Hepatocyte (in vitro differentiated cells): Measurements from ENCODE around the gene PPP2R2B. TPM values are rescaled to one million over a fixed set of nuclear protein-coding genes. Genes with fewer than 3 reads are reported as not detected.

ENCODE experiments used
- DNase-seq: peaks from one replicate; pipeline ENCODE4 v3.0.0-alpha.2; 2016; ENCODE audit warnings: low spot score
- H2AFZ ChIP-seq: fragments of 200-600 bp; sonication (generic); 2 replicates; pipeline ENCODE4 v1.6.0; 2016; ENCODE audit warnings: antibody characterized with exemption, mild to moderate bottlenecking
- H3K27ac ChIP-seq: fragments of 200-600 bp; sonication (generic); 2 replicates; pipeline ENCODE4 v1.5.1; 2016; ENCODE audit warnings: mild to moderate bottlenecking
- H3K27me3 ChIP-seq: fragments of 200-600 bp; sonication (generic); 2 replicates; pipeline ENCODE4 v1.6.1; 2016
- H3K36me3 ChIP-seq: fragments of 200-600 bp; sonication (generic); replicated peaks from 2 replicates; pipeline ENCODE4 v1.5.1; 2016; ENCODE audit warnings: low read depth; ENCODE audit not compliant: insufficient read depth
- H3K4me1 ChIP-seq: fragments of 200-600 bp; sonication (generic); 2 replicates; pipeline ENCODE4 v1.5.1; 2016; ENCODE audit warnings: mild to moderate bottlenecking, moderate library complexity; ENCODE audit not compliant: insufficient read depth
- H3K4me2 ChIP-seq: fragments of 200-600 bp; sonication (generic); 2 replicates; pipeline ENCODE4 v1.6.0; 2016
- H3K4me3 ChIP-seq: fragments of 200-600 bp; sonication (generic); 2 replicates; pipeline ENCODE4 v1.5.1; 2016; ENCODE audit warnings: mild to moderate bottlenecking
- H3K79me2 ChIP-seq: fragments of 200-600 bp; sonication (generic); 2 replicates; pipeline ENCODE4 v1.6.0; 2017; ENCODE audit warnings: mild to moderate bottlenecking
- H3K9me2 ChIP-seq: fragments of 200-600 bp; sonication (generic); replicated peaks from 2 replicates; pipeline ENCODE4 v1.6.0; 2017; ENCODE audit warnings: mild to moderate bottlenecking; ENCODE audit not compliant: insufficient read depth
- H3K9me3 ChIP-seq: fragments of 200-600 bp; sonication (generic); 2 replicates; pipeline ENCODE4 v1.5.1; 2016; ENCODE audit warnings: low read depth, mild to moderate bottlenecking
- H4K20me1 ChIP-seq: fragments of 200-600 bp; sonication (generic); 2 replicates; pipeline ENCODE4 v1.6.0; 2016; ENCODE audit warnings: mild to moderate bottlenecking; ENCODE audit not compliant: insufficient read depth, poor library complexity, severe bottlenecking
- CTCF ChIP-seq: fragments of 200-600 bp; sonication (generic); IDR thresholded peaks from 2 replicates; pipeline ENCODE4 v1.5.1; 2016; ENCODE audit warnings: antibody characterized with exemption, mild to moderate bottlenecking; ENCODE audit not compliant: poor library complexity
- EZH2 ChIP-seq: fragments of 200-600 bp; sonication (generic); IDR thresholded peaks from 2 replicates; pipeline ENCODE4 v1.6.1; 2016; ENCODE audit warnings: antibody characterized with exemption, mild to moderate bottlenecking, borderline replicate concordance
- EZH2phosphoT487 ChIP-seq: fragments of 200-600 bp; sonication (generic); IDR thresholded peaks from one replicate; pipeline ENCODE4 v1.6.1; 2018; ENCODE audit warnings: antibody characterized with exemption, mild to moderate bottlenecking, low read depth, moderate library complexity; ENCODE audit not compliant: unreplicated experiment, severe bottlenecking
- WGBS: methylation state at CpG from one replicate; pipeline ENCODE4 v1.1.6; 2016; ENCODE audit warnings: low lambda C conversion rate; ENCODE audit errors: missing lambda C conversion rate; 5-methylcytosine and 5-hydroxymethylcytosine counted together
- polyA plus RNA-seq: library from polyadenylated mRNA; unstranded; fragments of >200 nt; fragmentation: Nextera tagmentation; extraction: Ambion mirVana; gene quantifications from 2 replicates; pipeline ENCODE4 v1.2.1, GENCODE V29; 2016
- total RNA-seq: library from RNA; depleted of rRNA; stranded (reverse); fragments of >200 nt; gene quantifications from 2 replicates; pipeline ENCODE4 v1.2.3, GENCODE V29; 2014

PPP2R2B gene
- total and polyA plus RNA-seq, 2 experiments from 2014 or later: 2.3 to 3.2 TPM

GRCh38 chr5:146683861-146684260, 194.7 kb downstream of the PPP2R2B start:
- Histone ChIP-seq H3K4me3 (no peak overlapping the region), H3K36me3 (no peaks in the 10 kb centered on the region), H2AFZ (no peak overlapping the region), H3K9me2 (no peaks in the 10 kb centered on the region), H3K9me3 (no peaks in the 10 kb centered on the region), H3K79me2 (no peaks in the 10 kb centered on the region), H3K4me1 (no peaks in the 10 kb centered on the region), H3K27me3 (no peaks in the 10 kb centered on the region), H3K4me2 (no peak overlapping the region), H3K27ac (no peak overlapping the region), H4K20me1 (no peaks in the 10 kb centered on the region)
- 93% methylated on average over 5 of the region's 5 CpGs for WGBS
- TF ChIP-seq EZH2phosphoT487: no peak
- no peak for TF ChIP-seq EZH2
- TF ChIP-seq CTCF: no peak
- DNase-seq: no peak

- Histone ChIP-seq H3K79me2 (no peaks in the 10 kb centered on the region), H3K9me2 (no peaks in the 10 kb centered on the region), H3K4me2 (no peak overlapping the region), H4K20me1 (no peaks in the 10 kb centered on the region), H3K4me1 (no peaks in the 10 kb centered on the region), H2AFZ (no peak overlapping the region), H3K27ac (no peak overlapping the region), H3K9me3 (no peaks in the 10 kb centered on the region), H3K4me3 (no peak overlapping the region), H3K27me3 (no peaks in the 10 kb centered on the region), H3K36me3 (no peaks in the 10 kb centered on the region)
- no peak for DNase-seq
- WGBS: 90% methylated on average over 5 of the region's 5 CpGs
- TF ChIP-seq EZH2 (no peak), CTCF (no peak)
These were observed 195.5 kb downstream of the PPP2R2B start for GRCh38 chr5:146682899-146683532.

- Histone ChIP-seq H4K20me1 (no peaks in the 10 kb centered on the region), H3K27me3 (no peaks in the 10 kb centered on the region), H3K9me2 (no peaks in the 10 kb centered on the region), H3K36me3 (no peaks in the 10 kb centered on the region), H3K9me3 (no peaks in the 10 kb centered on the region), H3K4me1 (no peaks in the 10 kb centered on the region), H3K4me2 (no peak overlapping the region), H3K4me3 (no peak overlapping the region), H2AFZ (no peak overlapping the region), H3K79me2 (no peaks in the 10 kb centered on the region), H3K27ac (no peak overlapping the region)
- TF ChIP-seq EZH2: no peak
- 58% methylated on average over 2 of the region's 2 CpGs for WGBS
- DNase-seq: no peak
These were observed 196.9 kb downstream of the PPP2R2B start for GRCh38 chr5:146681585-146682105.

- Histone ChIP-seq H3K4me1 (no peaks in the 10 kb centered on the region), H3K9me2 (no peaks in the 10 kb centered on the region), H3K36me3 (no peaks in the 10 kb centered on the region), H3K4me3 (no peak overlapping the region), H3K27me3 (no peaks in the 10 kb centered on the region), H3K79me2 (no peaks in the 10 kb centered on the region), H2AFZ (no peak overlapping the region), H3K27ac (no peak overlapping the region), H3K4me2 (no peak overlapping the region), H3K9me3 (no peaks in the 10 kb centered on the region), H4K20me1 (no peaks in the 10 kb centered on the region)
- WGBS: 83% methylated on average over 9 of the region's 9 CpGs
- TF ChIP-seq EZH2phosphoT487 (no peak), EZH2 (no peak), CTCF (no peak)
- no peak for DNase-seq
These were observed 197.5 kb downstream of the PPP2R2B start for GRCh38 chr5:146680846-146681584.
